Right hindlimb (tissue), 1 donor: Measurements from ENCODE around the gene RTL3.

ENCODE experiments used
- DNase-seq: peaks from one replicate; pipeline ENCODE4 v3.0.0-alpha.2; 2018

Gene RTL3

DNA sequence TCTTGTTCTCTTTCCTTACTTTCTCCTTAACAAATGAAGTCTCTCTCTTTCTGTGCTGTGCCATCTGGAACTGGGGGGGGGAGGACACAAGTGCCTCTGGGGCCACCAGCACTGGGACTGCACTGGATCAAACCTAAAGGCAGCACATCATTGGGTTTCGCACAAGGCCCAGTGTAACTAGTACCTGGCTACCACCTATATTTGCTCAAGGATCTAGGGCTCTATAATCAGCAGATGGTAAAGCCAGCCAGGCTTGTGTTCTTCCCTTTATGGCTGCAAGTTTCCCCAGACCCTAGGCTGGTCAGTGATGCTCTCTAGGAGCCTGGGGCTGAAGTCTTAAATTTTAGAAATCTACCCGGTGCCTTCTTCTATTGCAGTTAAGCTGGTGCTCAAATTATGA, 40.1 kb downstream of the RTL3 start:
- no peak for DNase-seq

DNA sequence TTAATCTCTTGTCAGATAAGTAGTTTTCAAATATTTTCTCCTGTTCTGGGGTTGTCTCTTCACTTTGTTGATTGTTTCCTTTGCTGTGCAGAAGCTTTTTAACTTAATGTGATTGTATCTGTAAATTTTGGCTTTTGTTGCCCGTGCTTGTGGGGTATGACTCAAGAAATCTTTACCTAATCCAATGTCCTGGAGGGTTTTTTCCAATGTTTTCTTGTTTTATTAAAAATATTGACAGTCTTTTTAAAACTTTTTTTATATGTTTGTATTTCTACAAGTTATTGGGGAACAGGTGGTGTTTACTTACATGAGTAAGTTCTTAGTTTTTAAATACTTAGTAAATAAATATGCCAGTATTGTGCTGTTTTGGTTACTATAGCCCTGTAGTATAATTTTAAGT, 44.9 kb downstream of the RTL3 start:
- DNase-seq: no peak
